K562 (cell line): ENCODE results near the gene SCYL3. TPM values are rescaled to one million over a fixed set of nuclear protein-coding genes. Genes with fewer than 3 reads are reported as not detected.
A peak's percentile ranks its signal among the peaks of the same experiment; 100 is the strongest.

Experiments used
- CEBPB ChIP-seq: fragments of 450-650 bp; IDR thresholded peaks from 2 replicates; pipeline ENCODE4 v1.6.1; 2016; ENCODE audit warnings: missing genetic modification characterization, missing compliant biosample characterization
- CEBPG ChIP-seq, 3 experiments: fragments of 200-800 bp in 1 of 3; sonication (Bioruptor generic) in 1 of 3; sonication (generic) in 1 of 3; formaldehyde crosslinking in 1 of 3; IDR thresholded peaks in 2 of 3; conservative IDR thresholded peaks in 1 of 3; 2 replicates each; pipeline versions ENCODE4 v1.6.1 to v1.8.0; 2016 to 2022; ENCODE audit warnings: missing compliant biosample characterization in 2 of 3, missing genetic modification characterization in 2 of 3, mild to moderate bottlenecking in 1 of 3, missing genetic modification reagents in 1 of 3
- DIDO1 ChIP-seq: fragments of 450-650 bp; IDR thresholded peaks from 2 replicates; pipeline ENCODE4 v1.6.1; 2016; ENCODE audit warnings: low read depth, missing biosample characterization, missing genetic modification characterization
- EP400 ChIP-seq: fragments of 450-650 bp; IDR thresholded peaks from 2 replicates; pipeline ENCODE4 v1.6.1; 2017; ENCODE audit warnings: antibody characterized with exemption, mild to moderate bottlenecking, moderate library complexity
- KHSRP ChIP-seq: fragments of 450-650 bp; IDR thresholded peaks from 2 replicates; pipeline ENCODE4 v1.6.1; 2017
- L3MBTL2 ChIP-seq: fragments of 450-650 bp; IDR thresholded peaks from 2 replicates; pipeline ENCODE4 v1.6.1; 2016; ENCODE audit warnings: mild to moderate bottlenecking, moderate library complexity
- MTA1 ChIP-seq: fragments of 450-650 bp; IDR thresholded peaks from 2 replicates; pipeline ENCODE4 v1.6.1; 2017; ENCODE audit warnings: borderline replicate concordance
- MTA2 ChIP-seq: fragments of 450-650 bp; IDR thresholded peaks from 2 replicates; pipeline ENCODE4 v1.6.1; 2016; ENCODE audit warnings: low read depth
- NFYB ChIP-seq: IDR thresholded peaks from 2 replicates; pipeline ENCODE4 v1.6.1; 2011; ENCODE audit warnings: mild to moderate bottlenecking, moderate library complexity; ENCODE audit not compliant: insufficient read length; ENCODE audit errors: extremely low read depth
- NONO ChIP-seq, 2 experiments: fragments of 200-400 bp in 1 of 2; fragments of 450-650 bp in 1 of 2; formaldehyde crosslinking in 1 of 2; IDR thresholded peaks; 2 replicates each; pipeline ENCODE4 v1.6.1; 2017; ENCODE audit warnings: low read depth in 2 of 2, mild to moderate bottlenecking in 2 of 2, moderate library complexity in 2 of 2, low read length in 1 of 2
- POLR2A ChIP-seq: fragments of 450-650 bp; conservative IDR thresholded peaks from 2 replicates; pipeline ENCODE4 v1.6.1; 2016
- RBBP5 ChIP-seq: fragments of 200-600 bp; sonication (generic); IDR thresholded peaks from 2 replicates; pipeline ENCODE4 v1.6.1; 2012; ENCODE audit warnings: borderline replicate concordance, mild to moderate bottlenecking, low read length, control low read depth, inconsistent platforms; ENCODE audit not compliant: insufficient read depth, poor library complexity, severe bottlenecking
- RCOR1 ChIP-seq, 2 experiments: IDR thresholded peaks; 2 replicates each; pipeline ENCODE4 v1.6.1; 2012; ENCODE audit warnings: low read depth in 2 of 2, low read length in 2 of 2, borderline replicate concordance in 1 of 2, improper control_type of control experiment in 1 of 2
- SNIP1 ChIP-seq: fragments of 450-650 bp; IDR thresholded peaks from 2 replicates; pipeline ENCODE4 v1.7.1; 2017; ENCODE audit warnings: low read depth, mild to moderate bottlenecking
- SP2 ChIP-seq: IDR thresholded peaks from 2 replicates; pipeline ENCODE4 v1.6.1; 2011; ENCODE audit warnings: mild to moderate bottlenecking, low read depth, low read length, moderate library complexity; ENCODE audit not compliant: poor library complexity, severe bottlenecking; ENCODE audit errors: extremely low read depth
- THRAP3 ChIP-seq: fragments of 450-650 bp; IDR thresholded peaks from 2 replicates; pipeline ENCODE4 v1.6.1; 2016; ENCODE audit warnings: mild to moderate bottlenecking, inconsistent platforms, borderline replicate concordance
- ZNF146 ChIP-seq: IDR thresholded peaks from one replicate; pipeline ENCODE4 v1.6.1; 2018; ENCODE audit warnings: missing compliant biosample characterization; ENCODE audit not compliant: unreplicated experiment
- ZNF431 ChIP-seq: sonication (generic); formaldehyde crosslinking; IDR thresholded peaks from 2 replicates; pipeline ENCODE4 v1.8.0; 2022; ENCODE audit warnings: mild to moderate bottlenecking, missing genetic modification reagents
- ZSCAN32 ChIP-seq: fragments of 450-650 bp; formaldehyde crosslinking; IDR thresholded peaks from 2 replicates; pipeline ENCODE4 v1.4.0; 2020; ENCODE audit warnings: mild to moderate bottlenecking, moderate library complexity
- polyA plus RNA-seq, 8 experiments: library from polyadenylated mRNA; depleted of rRNA in 4 of 8; stranded (reverse) in 5 of 8; unstranded in 3 of 8; fragments of >200 nt; fragmentation: Nextera tagmentation in 2 of 8; fragmentation: Illumina TruSeq in 1 of 8; extraction: Ambion mirVana in 2 of 8; extraction: Trizol in 1 of 8; gene quantifications; 2 replicates each; pipeline versions ENCODE4 v1.2.1 to v1.2.3, GENCODE V29; 2011 to 2014; ENCODE audit warnings: inconsistent platforms in 1 of 8, missing spikeins in 1 of 8
- total RNA-seq, 7 experiments: library from RNA; depleted of rRNA in 6 of 7; stranded (reverse); fragments of >200 nt in 6 of 7; fragmentation: Illumina TruSeq in 2 of 7; extraction: Trizol in 2 of 7; gene quantifications; 2 replicates each; pipeline versions ENCODE4 v1.2.1 to v1.2.3, GENCODE V29; 2011 to 2021; ENCODE audit warnings: low replicate concordance in 1 of 7
- TF ChIP-seq, protein P1 (sequence below), 2 experiments: fragments of 150-350 bp in 1 of 2; IDR thresholded peaks; 2 replicates each; pipeline ENCODE4 v1.6.1; 2012 to 2016; ENCODE audit warnings: low read depth in 2 of 2, low read length in 2 of 2, mild to moderate bottlenecking in 1 of 2, moderate library complexity in 1 of 2
- TF ChIP-seq, protein P2 (sequence below), 2 experiments: fragments of 450-650 bp in 1 of 2; IDR thresholded peaks; 2 replicates each; pipeline ENCODE4 v1.6.1; 2011 to 2017; ENCODE audit warnings: low read depth in 2 of 2, antibody characterized with exemption in 1 of 2, borderline replicate concordance in 1 of 2, low read length in 1 of 2, mild to moderate bottlenecking in 1 of 2, mixed read lengths in 1 of 2; ENCODE audit not compliant: control insufficient read depth in 1 of 2

SCYL3 gene
- total and polyA plus RNA-seq, 9 of the 15 experiments (the other 6 are each of a cell fraction or from before 2014, with no cell fraction given), result 3.6 to 11.4 (median 7.1) TPM

DNA sequence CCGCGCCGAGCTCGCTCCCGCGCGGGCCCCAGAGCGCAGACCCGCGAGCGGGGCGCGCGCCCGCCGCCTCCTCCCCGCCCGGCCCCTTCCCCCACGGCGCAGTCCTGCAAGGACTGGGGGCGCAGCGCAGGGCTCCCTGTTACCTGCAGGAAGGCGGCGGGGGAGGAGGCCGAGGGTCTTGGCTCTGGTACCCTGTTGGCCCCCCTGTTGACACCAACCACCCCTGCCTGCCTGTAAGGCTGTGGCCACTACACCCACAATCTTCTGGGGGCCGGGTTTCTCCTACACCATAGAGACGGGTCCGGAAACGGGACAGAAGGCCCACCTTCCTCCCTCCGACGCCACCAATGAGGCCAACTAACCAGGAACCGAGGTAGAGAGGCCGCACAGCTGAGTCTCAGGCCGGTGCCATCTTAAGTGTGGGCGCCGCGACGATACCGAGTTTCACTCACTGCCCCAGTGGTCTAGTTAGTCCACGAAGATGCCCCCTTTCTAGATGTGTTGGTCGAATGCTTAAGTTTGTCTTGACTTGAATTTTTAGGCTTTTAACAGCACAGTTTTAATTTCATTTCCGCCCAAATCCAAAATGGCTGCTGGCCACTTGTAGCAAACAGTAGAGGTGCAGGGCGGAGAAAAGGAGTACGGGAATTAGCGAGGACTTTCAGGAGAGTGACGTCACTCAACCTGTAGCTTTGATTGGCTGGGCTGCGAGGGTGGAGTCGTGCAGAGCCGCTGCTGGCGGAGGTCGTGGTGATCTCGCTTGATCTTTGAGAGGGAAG lies at the start of gene SCYL3 (continued):
- TF ChIP-seq ZNF431 (no peak), MTA2 (no peak), EP400 (peak; percentile 96), MTA1 (peak; percentile 84; the same call in 1 of the 2 replicates), RBBP5 (peak; percentile 39), KHSRP (peak; percentile 89), THRAP3 (no peak), ZNF146 (CRISPR knock-in tag) (no peak), NFYB (peak; percentile 81), ZSCAN32 (CRISPR knock-in tag) (no peak), CEBPG (CRISPR knock-in tag; IDR thresholded peaks at IDR 0.05) (no peak), CEBPG (tag; conservative IDR thresholded peaks at IDR 0.05 in 1 of 2, IDR thresholded peaks at IDR 0.05 in 1 of 2) (no peak), SP2 (peak; percentile 99), POLR2A (peak; percentile 89), L3MBTL2 (0 out of 2 replicates have a peak, but pooled peaks have one; percentile 82), NONO (IDR thresholded peaks at IDR 0.05; ENCODE audit: low read depth in 2 of 2, low read length in 1 of 2) (no peak; a peak in 1 of 4 replicates), CEBPB (tag) (no peak), DIDO1 (tag) (peak; percentile 99), RCOR1 (IDR thresholded peaks at IDR 0.05; ENCODE audit: borderline replicate concordance in 1 of 2, low read depth in 2 of 2, low read length in 2 of 2) (no peak), SNIP1 (peak; percentile 99)
- TF ChIP-seq, protein P1, sequence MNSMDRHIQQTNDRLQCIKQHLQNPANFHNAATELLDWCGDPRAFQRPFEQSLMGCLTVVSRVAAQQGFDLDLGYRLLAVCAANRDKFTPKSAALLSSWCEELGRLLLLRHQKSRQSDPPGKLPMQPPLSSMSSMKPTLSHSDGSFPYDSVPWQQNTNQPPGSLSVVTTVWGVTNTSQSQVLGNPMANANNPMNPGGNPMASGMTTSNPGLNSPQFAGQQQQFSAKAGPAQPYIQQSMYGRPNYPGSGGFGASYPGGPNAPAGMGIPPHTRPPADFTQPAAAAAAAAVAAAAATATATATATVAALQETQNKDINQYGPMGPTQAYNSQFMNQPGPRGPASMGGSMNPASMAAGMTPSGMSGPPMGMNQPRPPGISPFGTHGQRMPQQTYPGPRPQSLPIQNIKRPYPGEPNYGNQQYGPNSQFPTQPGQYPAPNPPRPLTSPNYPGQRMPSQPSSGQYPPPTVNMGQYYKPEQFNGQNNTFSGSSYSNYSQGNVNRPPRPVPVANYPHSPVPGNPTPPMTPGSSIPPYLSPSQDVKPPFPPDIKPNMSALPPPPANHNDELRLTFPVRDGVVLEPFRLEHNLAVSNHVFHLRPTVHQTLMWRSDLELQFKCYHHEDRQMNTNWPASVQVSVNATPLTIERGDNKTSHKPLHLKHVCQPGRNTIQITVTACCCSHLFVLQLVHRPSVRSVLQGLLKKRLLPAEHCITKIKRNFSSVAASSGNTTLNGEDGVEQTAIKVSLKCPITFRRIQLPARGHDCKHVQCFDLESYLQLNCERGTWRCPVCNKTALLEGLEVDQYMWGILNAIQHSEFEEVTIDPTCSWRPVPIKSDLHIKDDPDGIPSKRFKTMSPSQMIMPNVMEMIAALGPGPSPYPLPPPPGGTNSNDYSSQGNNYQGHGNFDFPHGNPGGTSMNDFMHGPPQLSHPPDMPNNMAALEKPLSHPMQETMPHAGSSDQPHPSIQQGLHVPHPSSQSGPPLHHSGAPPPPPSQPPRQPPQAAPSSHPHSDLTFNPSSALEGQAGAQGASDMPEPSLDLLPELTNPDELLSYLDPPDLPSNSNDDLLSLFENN (IDR thresholded peaks at IDR 0.05; ENCODE audit: low read depth in 2 of 2, low read length in 2 of 2), result 0 out of 4 replicates have a peak, but pooled peaks of 1 of the 2 experiments have one; percentile 38
- TF ChIP-seq, protein P2, sequence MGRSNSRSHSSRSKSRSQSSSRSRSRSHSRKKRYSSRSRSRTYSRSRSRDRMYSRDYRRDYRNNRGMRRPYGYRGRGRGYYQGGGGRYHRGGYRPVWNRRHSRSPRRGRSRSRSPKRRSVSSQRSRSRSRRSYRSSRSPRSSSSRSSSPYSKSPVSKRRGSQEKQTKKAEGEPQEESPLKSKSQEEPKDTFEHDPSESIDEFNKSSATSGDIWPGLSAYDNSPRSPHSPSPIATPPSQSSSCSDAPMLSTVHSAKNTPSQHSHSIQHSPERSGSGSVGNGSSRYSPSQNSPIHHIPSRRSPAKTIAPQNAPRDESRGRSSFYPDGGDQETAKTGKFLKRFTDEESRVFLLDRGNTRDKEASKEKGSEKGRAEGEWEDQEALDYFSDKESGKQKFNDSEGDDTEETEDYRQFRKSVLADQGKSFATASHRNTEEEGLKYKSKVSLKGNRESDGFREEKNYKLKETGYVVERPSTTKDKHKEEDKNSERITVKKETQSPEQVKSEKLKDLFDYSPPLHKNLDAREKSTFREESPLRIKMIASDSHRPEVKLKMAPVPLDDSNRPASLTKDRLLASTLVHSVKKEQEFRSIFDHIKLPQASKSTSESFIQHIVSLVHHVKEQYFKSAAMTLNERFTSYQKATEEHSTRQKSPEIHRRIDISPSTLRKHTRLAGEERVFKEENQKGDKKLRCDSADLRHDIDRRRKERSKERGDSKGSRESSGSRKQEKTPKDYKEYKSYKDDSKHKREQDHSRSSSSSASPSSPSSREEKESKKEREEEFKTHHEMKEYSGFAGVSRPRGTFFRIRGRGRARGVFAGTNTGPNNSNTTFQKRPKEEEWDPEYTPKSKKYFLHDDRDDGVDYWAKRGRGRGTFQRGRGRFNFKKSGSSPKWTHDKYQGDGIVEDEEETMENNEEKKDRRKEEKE (IDR thresholded peaks at IDR 0.05; ENCODE audit: borderline replicate concordance in 1 of 2, control insufficient read depth in 1 of 2, low read depth in 2 of 2, low read length in 1 of 2), result no peak
